GM18867 (cell line): Measurements from ENCODE around the gene TANGO6.

ENCODE experiments used
- ATAC-seq: cut with Tn5 transposase; IDR thresholded peaks from one replicate; pipeline ENCODE4 v1.9.1; 2021; ENCODE audit warnings: mild to moderate bottlenecking, moderate library complexity; ENCODE audit not compliant: unreplicated experiment

Gene TANGO6

GRCh38 chr16:68999114-68999513 lies 155.8 kb downstream of the TANGO6 start:
- ATAC-seq, result no peak

- ATAC-seq, result no peak
Observed at GRCh38 chr16:69003500-69003899, 160.2 kb downstream of the TANGO6 start.

GRCh38 chr16:69005641-69006355 lies 162.5 kb downstream of the TANGO6 start:
- ATAC-seq, result no peak

- ATAC-seq, result no peak
Observed at GRCh38 chr16:69012906-69013305, 169.6 kb downstream of the TANGO6 start.

- no peak for ATAC-seq
Observed at GRCh38 chr16:69013991-69014390, 170.7 kb downstream of the TANGO6 start.

- ATAC-seq, result no peak
Observed at GRCh38 chr16:69014811-69015210, 171.5 kb downstream of the TANGO6 start.

- no peak for ATAC-seq
Observed at GRCh38 chr16:69017036-69017783, 173.9 kb downstream of the TANGO6 start.

- no peak for ATAC-seq
Observed at GRCh38 chr16:69019811-69020210, 176.5 kb downstream of the TANGO6 start.

GRCh38 chr16:69029121-69029520 lies 185.8 kb downstream of the TANGO6 start:
- ATAC-seq, result no peak

GRCh38 chr16:69031877-69032301 lies 188.6 kb downstream of the TANGO6 start:
- ATAC-seq, result no peak

- no peak for ATAC-seq
Observed at GRCh38 chr16:69033151-69033949, 190.0 kb downstream of the TANGO6 start.

GRCh38 chr16:69035375-69035774 lies 192.0 kb downstream of the TANGO6 start:
- ATAC-seq, result no peak

- ATAC-seq, result no peak
Observed at GRCh38 chr16:69036399-69037091, 193.2 kb downstream of the TANGO6 start.

- ATAC-seq, result no peak
Observed at GRCh38 chr16:69037373-69038160, 194.2 kb downstream of the TANGO6 start.

GRCh38 chr16:69039333-69039941 lies 196.1 kb downstream of the TANGO6 start:
- no peak for ATAC-seq

- ATAC-seq, result no peak
Observed at GRCh38 chr16:69040144-69040909, 197.0 kb downstream of the TANGO6 start.

- no peak for ATAC-seq
Observed at GRCh38 chr16:69048328-69049120, 205.2 kb downstream of the TANGO6 start.

GRCh38 chr16:69049146-69049545 lies 205.8 kb downstream of the TANGO6 start:
- no peak for ATAC-seq
